Peyer's patch (tissue), 4 donors: ENCODE results near the gene FABP6.

Experiments used
- POLR2A ChIP-seq, 2 donors: fragments of 450-650 bp; IDR thresholded peaks; one replicate each; pipeline ENCODE4 v1.5.1; 2017; ENCODE audit warnings: antibody characterized with exemption in 2 of 2, mild to moderate bottlenecking in 2 of 2, moderate library complexity in 2 of 2
- TF ChIP-seq, protein P1 (sequence below), 6 experiments: fragments of 450-650 bp in 4 of 6; fragments of 200-600 bp in 2 of 6; sonication (generic) in 1 of 6; IDR thresholded peaks; one replicate each; pipeline ENCODE4 v1.5.1; 2017 to 2019; ENCODE audit warnings: antibody characterized with exemption in 6 of 6, mild to moderate bottlenecking in 3 of 6, moderate library complexity in 1 of 6

DNA sequence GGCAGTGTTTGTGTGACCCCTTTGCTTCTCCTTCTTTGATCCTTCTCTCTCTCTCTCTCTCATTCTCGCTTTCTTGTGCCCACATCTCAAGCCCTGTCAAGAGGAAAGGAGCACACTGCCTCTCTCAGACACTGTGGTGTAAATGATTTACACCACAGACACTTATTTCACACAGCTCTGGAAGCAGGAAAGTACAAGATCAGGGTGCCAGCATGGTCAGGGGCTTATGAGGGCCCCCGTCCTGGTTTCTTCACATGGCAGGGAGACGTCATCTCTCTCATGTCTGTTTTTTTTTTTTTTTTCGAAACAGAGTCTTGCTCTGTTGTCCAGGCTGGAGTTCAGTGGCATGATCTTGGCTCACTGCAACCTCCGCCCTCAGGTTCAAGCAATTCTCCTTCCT is 6.4 kb downstream of the FABP6 start:
- TF ChIP-seq, protein P1, sequence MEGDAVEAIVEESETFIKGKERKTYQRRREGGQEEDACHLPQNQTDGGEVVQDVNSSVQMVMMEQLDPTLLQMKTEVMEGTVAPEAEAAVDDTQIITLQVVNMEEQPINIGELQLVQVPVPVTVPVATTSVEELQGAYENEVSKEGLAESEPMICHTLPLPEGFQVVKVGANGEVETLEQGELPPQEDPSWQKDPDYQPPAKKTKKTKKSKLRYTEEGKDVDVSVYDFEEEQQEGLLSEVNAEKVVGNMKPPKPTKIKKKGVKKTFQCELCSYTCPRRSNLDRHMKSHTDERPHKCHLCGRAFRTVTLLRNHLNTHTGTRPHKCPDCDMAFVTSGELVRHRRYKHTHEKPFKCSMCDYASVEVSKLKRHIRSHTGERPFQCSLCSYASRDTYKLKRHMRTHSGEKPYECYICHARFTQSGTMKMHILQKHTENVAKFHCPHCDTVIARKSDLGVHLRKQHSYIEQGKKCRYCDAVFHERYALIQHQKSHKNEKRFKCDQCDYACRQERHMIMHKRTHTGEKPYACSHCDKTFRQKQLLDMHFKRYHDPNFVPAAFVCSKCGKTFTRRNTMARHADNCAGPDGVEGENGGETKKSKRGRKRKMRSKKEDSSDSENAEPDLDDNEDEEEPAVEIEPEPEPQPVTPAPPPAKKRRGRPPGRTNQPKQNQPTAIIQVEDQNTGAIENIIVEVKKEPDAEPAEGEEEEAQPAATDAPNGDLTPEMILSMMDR (IDR thresholded peaks at IDR 0.05) = no peak
- no peak for TF ChIP-seq POLR2A (IDR thresholded peaks at IDR 0.05)
